H9 (cell line): ENCODE measurements around the gene RAB17. TPM values are rescaled to one million over a fixed set of nuclear protein-coding genes. Genes with fewer than 3 reads are reported as not detected.

ENCODE experiments used
- DNase-seq: peaks from one replicate; pipeline ENCODE4 v3.0.0-alpha.2; 2017
- H2AFZ ChIP-seq: one replicate; pipeline ENCODE4 v1.6.1; 2013; ENCODE audit warnings: mild to moderate bottlenecking, low read length, control low read depth, moderate library complexity
- H2AK5ac ChIP-seq: 2 replicates; pipeline ENCODE4 v1.6.1; 2013; ENCODE audit warnings: low read length, control low read depth, mixed read lengths; ENCODE audit not compliant: insufficient read length
- H2BK120ac ChIP-seq: one replicate; pipeline ENCODE4 v1.6.1; 2013; ENCODE audit warnings: low read depth, mild to moderate bottlenecking, low read length, control low read depth, inconsistent platforms; ENCODE audit not compliant: poor library complexity, severe bottlenecking
- H2BK12ac ChIP-seq: 2 replicates; pipeline ENCODE4 v1.6.1; 2013; ENCODE audit warnings: low read length, control low read depth, mixed read lengths, low read depth; ENCODE audit not compliant: insufficient read length
- H2BK15ac ChIP-seq: 2 replicates; pipeline ENCODE4 v1.6.1; 2013; ENCODE audit warnings: low read depth, low read length, control low read depth
- H2BK20ac ChIP-seq: one replicate; pipeline ENCODE4 v1.6.1; 2013; ENCODE audit warnings: low read depth, mild to moderate bottlenecking, low read length, control low read depth, inconsistent platforms; ENCODE audit not compliant: poor library complexity, severe bottlenecking
- H2BK5ac ChIP-seq: 2 replicates; pipeline ENCODE4 v1.6.1; 2013; ENCODE audit warnings: low read length, control low read depth, mixed read lengths; ENCODE audit not compliant: insufficient read length
- H3K14ac ChIP-seq: 2 replicates; pipeline ENCODE4 v1.6.1; 2013; ENCODE audit warnings: low read length, control low read depth; ENCODE audit not compliant: insufficient read depth
- H3K18ac ChIP-seq: 2 replicates; pipeline ENCODE4 v1.6.1; 2013; ENCODE audit warnings: low read depth, mild to moderate bottlenecking, mixed read lengths, low read length, control low read depth; ENCODE audit not compliant: insufficient read length
- H3K23ac ChIP-seq: 2 replicates; pipeline ENCODE4 v1.6.1; 2013; ENCODE audit warnings: low read length, control low read depth, mixed read lengths, low read depth; ENCODE audit not compliant: insufficient read length
- H3K23me2 ChIP-seq: 2 replicates; pipeline ENCODE4 v1.6.1; 2013; ENCODE audit warnings: low read depth, mild to moderate bottlenecking, mixed read lengths, low read length, control low read depth; ENCODE audit not compliant: insufficient read length, poor library complexity, severe bottlenecking
- H3K27ac ChIP-seq: 2 replicates; pipeline ENCODE4 v1.5.1; 2013; ENCODE audit warnings: low read length, control low read depth, mixed read lengths, low read depth; ENCODE audit not compliant: insufficient read length
- H3K27me3 ChIP-seq: 2 replicates; pipeline ENCODE4 v1.6.1; 2013; ENCODE audit warnings: low read length, control low read depth, inconsistent platforms; ENCODE audit not compliant: insufficient read depth
- H3K4ac ChIP-seq: 2 replicates; pipeline ENCODE4 v1.6.1; 2013; ENCODE audit warnings: low read depth, mild to moderate bottlenecking, control low read depth, inconsistent platforms, low read length, moderate library complexity
- H3K4me1 ChIP-seq: 2 replicates; pipeline ENCODE4 v1.6.1; 2013; ENCODE audit warnings: low read length, control low read depth, inconsistent platforms; ENCODE audit not compliant: insufficient read depth
- H3K4me2 ChIP-seq: 2 replicates; pipeline ENCODE4 v1.6.1; 2013; ENCODE audit warnings: low read length, control low read depth, mixed read lengths; ENCODE audit not compliant: insufficient read length, insufficient read depth
- H3K56ac ChIP-seq: 2 replicates; pipeline ENCODE4 v1.6.1; 2013; ENCODE audit warnings: low read depth, mild to moderate bottlenecking, mixed read lengths, low read length, control low read depth; ENCODE audit not compliant: insufficient read length
- H3K79me1 ChIP-seq: 2 replicates; pipeline ENCODE4 v1.6.1; 2013; ENCODE audit warnings: low read depth, mild to moderate bottlenecking, moderate library complexity, low read length, control low read depth, inconsistent platforms; ENCODE audit not compliant: insufficient read depth, poor library complexity, severe bottlenecking
- H3K79me2 ChIP-seq: 2 replicates; pipeline ENCODE4 v1.6.1; 2013; ENCODE audit warnings: low read length, control low read depth, inconsistent platforms; ENCODE audit not compliant: insufficient read depth
- H3K9ac ChIP-seq: 2 replicates; pipeline ENCODE4 v1.6.1; 2013; ENCODE audit warnings: low read length, control low read depth, mixed read lengths; ENCODE audit not compliant: insufficient read length; ENCODE audit errors: extremely low read depth
- H3K9me3 ChIP-seq: one replicate; pipeline ENCODE4 v1.6.1; 2013; ENCODE audit warnings: low read depth, low read length, inconsistent platforms; ENCODE audit not compliant: control insufficient read depth
- H3T11ph ChIP-seq: one replicate; pipeline ENCODE4 v1.6.1; 2013; ENCODE audit warnings: mild to moderate bottlenecking, low read length, control low read depth, inconsistent platforms
- H4K20me1 ChIP-seq: one replicate; pipeline ENCODE4 v1.6.1; 2013; ENCODE audit not compliant: control insufficient read depth, insufficient read length, insufficient read depth
- H4K5ac ChIP-seq: 2 replicates; pipeline ENCODE4 v1.6.1; 2013; ENCODE audit warnings: low read depth, mild to moderate bottlenecking, mixed read lengths, low read length, control low read depth; ENCODE audit not compliant: insufficient read length
- H4K8ac ChIP-seq: replicated peaks from 2 replicates; pipeline ENCODE4 v1.6.1; 2013; ENCODE audit warnings: low read length, control low read depth, mixed read lengths, low read depth; ENCODE audit not compliant: insufficient read length
- H4K91ac ChIP-seq: 2 replicates; pipeline ENCODE4 v1.6.1; 2013; ENCODE audit warnings: low read depth, mild to moderate bottlenecking, moderate library complexity, mixed read lengths, low read length, control low read depth; ENCODE audit not compliant: insufficient read length
- H3K27ac Mint-ChIP-seq, 3 experiments: 2 replicates in 2 of 3; 3 replicates in 1 of 3; pipeline ENCODE4 v1.8.0; 2020 to 2021; ENCODE audit warnings: mixed read lengths in 3 of 3, mild to moderate bottlenecking in 1 of 3, moderate library complexity in 1 of 3
- H3K27me3 Mint-ChIP-seq: 2 replicates; pipeline ENCODE4 v1.8.0; 2021; ENCODE audit warnings: low read depth, mild to moderate bottlenecking, moderate library complexity, mixed read lengths
- H3K36me3 Mint-ChIP-seq, 3 experiments: 2 replicates in 2 of 3; 3 replicates in 1 of 3; pipeline ENCODE4 v1.8.0; 2020 to 2021; ENCODE audit warnings: low read depth in 3 of 3, mixed read lengths in 3 of 3; ENCODE audit not compliant: insufficient read depth in 1 of 3
- H3K4me1 Mint-ChIP-seq, 2 experiments: 2 replicates each; pipeline ENCODE4 v1.8.0; 2020; ENCODE audit warnings: mixed read lengths in 2 of 2
- H3K4me3 Mint-ChIP-seq, 2 experiments: 2 replicates in 1 of 2; 3 replicates in 1 of 2; pipeline ENCODE4 v1.8.0; 2020 to 2021; ENCODE audit warnings: mild to moderate bottlenecking in 2 of 2, mixed read lengths in 2 of 2, moderate library complexity in 1 of 2
- H3K9me3 Mint-ChIP-seq, 2 experiments: 2 replicates in 1 of 2; 3 replicates in 1 of 2; pipeline ENCODE4 v1.8.0; 2020; ENCODE audit warnings: mild to moderate bottlenecking in 2 of 2, mixed read lengths in 2 of 2, moderate library complexity in 1 of 2
- CTCF ChIP-seq: fragments of 200-600 bp; sonication (generic); conservative IDR thresholded peaks from 3 replicates; pipeline ENCODE4 v1.8.0; 2021; ENCODE audit warnings: antibody characterized with exemption, mild to moderate bottlenecking
- WGBS: extraction: QIAGEN DNeasy Blood & Tissue Kit; methylation state at CpG from one replicate; pipeline ENCODE4 v1.1.7; 2013; ENCODE audit warnings: missing lambda C conversion rate, low lambda C conversion rate, mixed read lengths; ENCODE audit not compliant: insufficient read length; ENCODE audit errors: extremely low coverage; 5-methylcytosine and 5-hydroxymethylcytosine counted together
- total RNA-seq: library from RNA; stranded (reverse); gene quantifications from 2 replicates; pipeline ENCODE4 v1.2.1, GENCODE V29; 2021

The RAB17 gene
- total RNA-seq, 1 experiment from 2014 or later: 31.9 TPM

DNA sequence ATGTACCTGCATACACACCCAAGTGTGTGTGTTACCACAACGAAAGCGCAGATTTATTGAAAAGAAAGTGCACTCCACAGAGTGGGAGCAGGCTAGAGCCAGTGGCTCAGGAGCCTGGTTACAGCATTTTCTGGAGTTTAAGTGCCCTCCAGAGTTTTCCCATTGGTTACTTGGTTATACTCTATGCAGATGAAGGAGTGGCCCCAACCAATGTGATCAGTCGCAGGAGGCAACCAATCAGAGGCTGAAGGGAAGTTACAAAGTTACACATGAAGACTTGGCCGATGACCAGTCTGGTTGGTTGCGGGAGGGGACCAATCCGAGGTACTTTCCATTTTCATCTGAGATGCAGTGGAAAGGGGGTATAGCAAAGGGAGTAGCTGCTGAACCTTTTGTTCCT is 37.6 kb downstream of the RAB17 start:
- Histone ChIP-seq H3T11ph (no peak overlapping the region), H4K5ac (no peak overlapping the region), H3K79me2 (no peaks in the 10 kb centered on the region), H3K18ac (no peak overlapping the region), H3K27me3 (no peaks in the 10 kb centered on the region), H2BK5ac (no peak overlapping the region), H3K27ac (no peak overlapping the region), H3K4ac (no peak overlapping the region), H2BK15ac (no peak overlapping the region), H4K91ac (no peak overlapping the region), H3K9ac (no peak overlapping the region), H3K4me2 (no peak overlapping the region), H4K20me1 (no peaks in the 10 kb centered on the region), H2BK120ac (no peak overlapping the region), H3K14ac (no peak overlapping the region), H3K23ac (no peak overlapping the region), H3K79me1 (no peaks in the 10 kb centered on the region), H3K56ac (no peak overlapping the region), H2AK5ac (no peak overlapping the region), H3K4me1 (no peaks in the 10 kb centered on the region), H2BK12ac (no peak overlapping the region), H4K8ac (no peak overlapping the region), H3K9me3 (peaks cover 4% of the 10 kb centered on the region), H2BK20ac (no peak overlapping the region), H3K23me2 (no peaks in the 10 kb centered on the region), H2AFZ (no peak overlapping the region)
- no peak overlapping the region for H3K4me3 Mint-ChIP-seq
- peaks cover 6 to 20% (median 8%) of the 10 kb centered on the region in 3 experiments; a peak in 4 of 7 replicates for H3K36me3 Mint-ChIP-seq
- peaks cover 5% of the 10 kb centered on the region for H3K27me3 Mint-ChIP-seq
- WGBS: no CpG with 5 or more reads among the region's 6 CpGs
- no peak overlapping the region for H3K27ac Mint-ChIP-seq
- peaks cover 10 to 25% of the 10 kb centered on the region in 2 experiments; a peak in 4 of 5 replicates for H3K9me3 Mint-ChIP-seq
- no peak for DNase-seq
- no peak for TF ChIP-seq CTCF
- H3K4me1 Mint-ChIP-seq: peaks cover under 1% of the 10 kb centered on the region in 2 experiments; a peak in 2 of 4 replicates
